Activated naive CD4-positive, alpha-beta T cell treated with anti-CD3 and anti-CD28 coated beads, Interleukin-2, amount 10 ng/mL, durations not matched to agents 7 days and 5 days (primary cell): ENCODE results near the gene ITGA3.
"Not testable (repeated sequence)": the region's sequence is repeated elsewhere in the genome, so short reads cannot be mapped to it uniquely, and the experiment has no call there.

ENCODE experiments used
- CTCF ChIA-PET: fragments of 350-600 bp; sonication (Branson Sonifier 250); formaldehyde crosslinking; loops from one replicate; lab custom pipeline; 2021; ENCODE audit warnings: antibody characterized with exemption; lab: Charles Lee
- DNase-seq: peaks from one replicate; pipeline ENCODE4 v3.0.0-alpha.2; 2020
- H3K27ac Mint-ChIP-seq: one replicate; pipeline ENCODE4 v1.8.0; 2021; ENCODE audit warnings: mild to moderate bottlenecking, moderate library complexity, mixed read lengths
- H3K27me3 Mint-ChIP-seq: one replicate; pipeline ENCODE4 v1.8.0; 2021; ENCODE audit warnings: mild to moderate bottlenecking, mixed read lengths
- H3K36me3 Mint-ChIP-seq: one replicate; pipeline ENCODE4 v1.8.0; 2021; ENCODE audit warnings: mixed read lengths
- H3K4me1 Mint-ChIP-seq: one replicate; pipeline ENCODE4 v1.8.0; 2021; ENCODE audit warnings: mixed read lengths
- H3K4me3 Mint-ChIP-seq: one replicate; pipeline ENCODE4 v1.8.0; 2021; ENCODE audit warnings: mild to moderate bottlenecking, moderate library complexity, mixed read lengths
- H3K9me3 Mint-ChIP-seq: one replicate; pipeline ENCODE4 v1.8.0; 2021; ENCODE audit warnings: mixed read lengths

The ITGA3 gene

GRCh38 chr17:50040496-50040895, 15.4 kb upstream of the ITGA3 start:
- DNase-seq, H3K4me1 Mint-ChIP-seq, H3K9me3 Mint-ChIP-seq, H3K4me3 Mint-ChIP-seq, H3K27ac Mint-ChIP-seq, H3K36me3 Mint-ChIP-seq: not testable (repeated sequence)
- CTCF ChIA-PET, result interaction anchor here (0.6 to 1.0 kb wide), 3 partner anchors 9 to 47 kb away, joined by 3 read pairs; no protein-coding TSS in a partner anchor
- peaks cover 49% of the 10 kb centered on the region for H3K27me3 Mint-ChIP-seq

GRCh38 chr17:50042211-50042610, 13.7 kb upstream of the ITGA3 start:
- no peaks in the 10 kb centered on the region for H3K36me3 Mint-ChIP-seq
- H3K4me1 Mint-ChIP-seq, result no peaks in the 10 kb centered on the region
- no peak overlapping the region for H3K27ac Mint-ChIP-seq
- no peak overlapping the region for H3K4me3 Mint-ChIP-seq
- no peak for DNase-seq
- no peaks in the 10 kb centered on the region for H3K9me3 Mint-ChIP-seq
- CTCF ChIA-PET, result no interaction called here
- peaks cover 33% of the 10 kb centered on the region for H3K27me3 Mint-ChIP-seq

GRCh38 chr17:50043290-50044148, 12.4 kb upstream of the ITGA3 start:
- CTCF ChIA-PET, result interaction anchor here (0.9 to 2.4 kb wide), 3 partner anchors 14 to 44 kb away, joined by 3 to 6 read pairs (median 3); no protein-coding TSS in a partner anchor
- peaks cover 2% of the 10 kb centered on the region for H3K4me1 Mint-ChIP-seq
- no peak overlapping the region for H3K27ac Mint-ChIP-seq
- H3K9me3 Mint-ChIP-seq, result no peaks in the 10 kb centered on the region
- no peak overlapping the region for H3K4me3 Mint-ChIP-seq
- no peaks in the 10 kb centered on the region for H3K36me3 Mint-ChIP-seq
- peaks cover 24% of the 10 kb centered on the region for H3K27me3 Mint-ChIP-seq
- DNase-seq, result no peak

GRCh38 chr17:50044483-50044882, 11.4 kb upstream of the ITGA3 start:
- Mint-ChIP-seq H3K4me1 (peaks cover 3% of the 10 kb centered on the region), H3K4me3 (no peak overlapping the region), H3K27me3 (peaks cover 17% of the 10 kb centered on the region), H3K27ac (no peak overlapping the region), H3K36me3 (no peaks in the 10 kb centered on the region), H3K9me3 (no peaks in the 10 kb centered on the region)
- CTCF ChIA-PET, result interaction anchor here (1.3 to 2.4 kb wide), 2 partner anchors 13 to 43 kb away, joined by 3 to 6 read pairs; no protein-coding TSS in a partner anchor
- DNase-seq, result no peak

- H3K36me3 Mint-ChIP-seq, result no peaks in the 10 kb centered on the region
- H3K27me3 Mint-ChIP-seq, result peaks cover 17% of the 10 kb centered on the region
- DNase-seq, result no peak
- H3K9me3 Mint-ChIP-seq, result no peaks in the 10 kb centered on the region
- CTCF ChIA-PET, result interaction anchor here (2.4 kb wide), 1 partner anchor 42 kb away, joined by 6 read pairs; no protein-coding TSS in a partner anchor
- H3K4me3 Mint-ChIP-seq, result no peak overlapping the region
- H3K27ac Mint-ChIP-seq, result no peak overlapping the region
- H3K4me1 Mint-ChIP-seq, result peaks cover 4% of the 10 kb centered on the region
These were observed 10.8 kb upstream of the ITGA3 start for GRCh38 chr17:50045154-50045553.

- H3K27me3 Mint-ChIP-seq, result peaks cover 17% of the 10 kb centered on the region
These were observed 9.7 kb upstream of the ITGA3 start for GRCh38 chr17:50046179-50046578.

GRCh38 chr17:50046667-50047066, 9.2 kb upstream of the ITGA3 start:
- H3K4me1 Mint-ChIP-seq, result peaks cover 17% of the 10 kb centered on the region
- no peak for DNase-seq
- H3K36me3 Mint-ChIP-seq, result no peaks in the 10 kb centered on the region
- CTCF ChIA-PET, result interaction anchor here (0.5 to 1.0 kb wide), 2 partner anchors 41 to 166 kb away, joined by 3 to 4 read pairs; no protein-coding TSS in a partner anchor
- no peak overlapping the region for H3K4me3 Mint-ChIP-seq
- no peak overlapping the region for H3K27ac Mint-ChIP-seq
- no peaks in the 10 kb centered on the region for H3K9me3 Mint-ChIP-seq
- H3K27me3 Mint-ChIP-seq, result peaks cover 13% of the 10 kb centered on the region

More at GRCh38 chr17:50046179-50046578, 9.7 kb upstream of the ITGA3 start:
- CTCF ChIA-PET, result interaction anchor here (0.5 to 1.0 kb wide), 3 partner anchors 40 to 166 kb away, joined by 3 to 4 read pairs (median 3); no protein-coding TSS in a partner anchor
- no peaks in the 10 kb centered on the region for H3K9me3 Mint-ChIP-seq
- DNase-seq, result no peak
- no peak overlapping the region for H3K27ac Mint-ChIP-seq
- H3K4me3 Mint-ChIP-seq, result no peak overlapping the region
- H3K4me1 Mint-ChIP-seq, result peaks cover 12% of the 10 kb centered on the region
- H3K36me3 Mint-ChIP-seq, result no peaks in the 10 kb centered on the region

- Mint-ChIP-seq H3K27ac (no peak overlapping the region), H3K9me3 (no peaks in the 10 kb centered on the region), H3K36me3 (no peaks in the 10 kb centered on the region), H3K27me3 (peaks cover 13% of the 10 kb centered on the region), H3K4me3 (no peak overlapping the region), H3K4me1 (peaks cover 20% of the 10 kb centered on the region)
- CTCF ChIA-PET, result interaction anchor here (0.5 to 1.8 kb wide), 3 partner anchors 18 to 41 kb away, joined by 4 to 6 read pairs (median 5); no protein-coding TSS in a partner anchor
- no peak for DNase-seq
These were observed 8.8 kb upstream of the ITGA3 start for GRCh38 chr17:50047083-50047482.

- no peak overlapping the region for H3K4me3 Mint-ChIP-seq
- CTCF ChIA-PET, result interaction anchor here (1.5 to 1.8 kb wide), 2 partner anchors 19 to 40 kb away, joined by 5 to 6 read pairs; no protein-coding TSS in a partner anchor
- no peak for DNase-seq
- H3K36me3 Mint-ChIP-seq, result no peaks in the 10 kb centered on the region
- H3K4me1 Mint-ChIP-seq, result peaks cover 20% of the 10 kb centered on the region
- H3K9me3 Mint-ChIP-seq, result no peaks in the 10 kb centered on the region
- peaks cover 13% of the 10 kb centered on the region for H3K27me3 Mint-ChIP-seq
- no peak overlapping the region for H3K27ac Mint-ChIP-seq
These were observed 8.3 kb upstream of the ITGA3 start for GRCh38 chr17:50047488-50048126.

GRCh38 chr17:50048146-50048720, 7.7 kb upstream of the ITGA3 start:
- no peak overlapping the region for H3K27ac Mint-ChIP-seq
- peaks cover 15% of the 10 kb centered on the region for H3K27me3 Mint-ChIP-seq
- H3K4me3 Mint-ChIP-seq, result no peak overlapping the region
- peaks cover 20% of the 10 kb centered on the region for H3K4me1 Mint-ChIP-seq
- H3K36me3 Mint-ChIP-seq, result no peaks in the 10 kb centered on the region
- CTCF ChIA-PET, result interaction anchor here (0.6 to 1.8 kb wide), 4 partner anchors 19 to 46 kb away, joined by 3 to 6 read pairs (median 4); no protein-coding TSS in a partner anchor
- DNase-seq, result no peak
- H3K9me3 Mint-ChIP-seq, result no peaks in the 10 kb centered on the region

GRCh38 chr17:50048988-50049387, 6.9 kb upstream of the ITGA3 start:
- Mint-ChIP-seq H3K4me3 (no peak overlapping the region), H3K36me3 (no peaks in the 10 kb centered on the region), H3K27ac (no peak overlapping the region), H3K4me1 (peaks cover 20% of the 10 kb centered on the region), H3K9me3 (no peaks in the 10 kb centered on the region), H3K27me3 (peaks cover 12% of the 10 kb centered on the region)
- DNase-seq, result no peak
- CTCF ChIA-PET, result interaction anchor here (1.0 kb wide), 1 partner anchor 45 kb away, joined by 3 read pairs; no protein-coding TSS in a partner anchor

GRCh38 chr17:50049636-50050035, 6.3 kb upstream of the ITGA3 start:
- no peaks in the 10 kb centered on the region for H3K9me3 Mint-ChIP-seq
- no peaks in the 10 kb centered on the region for H3K36me3 Mint-ChIP-seq
- CTCF ChIA-PET, result interaction anchor here (1.0 kb wide), 1 partner anchor 45 kb away, joined by 3 read pairs; no protein-coding TSS in a partner anchor
- peaks cover 6% of the 10 kb centered on the region for H3K27me3 Mint-ChIP-seq
- H3K4me1 Mint-ChIP-seq, result peaks cover 20% of the 10 kb centered on the region
- no peak for DNase-seq
- H3K4me3 Mint-ChIP-seq, result no peak overlapping the region
- no peak overlapping the region for H3K27ac Mint-ChIP-seq

GRCh38 chr17:50050431-50051032, 5.4 kb upstream of the ITGA3 start:
- H3K27ac Mint-ChIP-seq, result no peak overlapping the region
- DNase-seq, result no peak
- H3K4me1 Mint-ChIP-seq, result peaks cover 24% of the 10 kb centered on the region
- CTCF ChIA-PET, result no interaction called here
- no peaks in the 10 kb centered on the region for H3K9me3 Mint-ChIP-seq
- H3K36me3 Mint-ChIP-seq, result no peaks in the 10 kb centered on the region
- H3K27me3 Mint-ChIP-seq, result peaks cover 6% of the 10 kb centered on the region
- H3K4me3 Mint-ChIP-seq, result no peak overlapping the region
